K562 (cell line): ENCODE data around the gene KIAA0513. TPM values are rescaled to one million over a fixed set of nuclear protein-coding genes. Genes with fewer than 3 reads are reported as not detected.

Experiments
- CHAMP1 ChIP-seq: fragments of 450-650 bp; IDR thresholded peaks from 2 replicates; pipeline ENCODE4 v1.6.1; 2016; ENCODE audit warnings: mild to moderate bottlenecking
- ETS1 ChIP-seq: conservative IDR thresholded peaks from 2 replicates; pipeline ENCODE4 v1.6.1; 2011; ENCODE audit warnings: low read depth, mild to moderate bottlenecking, low read length; ENCODE audit not compliant: control insufficient read depth
- EZH2 ChIP-seq: IDR thresholded peaks from 2 replicates; pipeline ENCODE4 v1.6.1; 2012; ENCODE audit warnings: low read depth, mild to moderate bottlenecking, inconsistent platforms, low read length, borderline replicate concordance
- FOXJ2 ChIP-seq: fragments of 200-800 bp; sonication (Bioruptor generic); IDR thresholded peaks from 2 replicates; pipeline ENCODE4 v1.6.1; 2016; ENCODE audit warnings: missing genetic modification characterization, missing compliant biosample characterization
- FOXK1 ChIP-seq: sonication (generic); formaldehyde crosslinking; IDR thresholded peaks from 2 replicates; pipeline ENCODE4 v1.8.0; 2022; ENCODE audit warnings: missing genetic modification reagents, mild to moderate bottlenecking, borderline replicate concordance
- FOXK2 ChIP-seq, 2 experiments: fragments of 450-650 bp; IDR thresholded peaks in 1 of 2; conservative IDR thresholded peaks in 1 of 2; 2 replicates each; pipeline ENCODE4 v1.6.1; 2016; ENCODE audit warnings: low read depth in 2 of 2, mild to moderate bottlenecking in 1 of 2
- KDM1A ChIP-seq, 2 experiments: fragments of 450-650 bp; IDR thresholded peaks; 2 replicates each; pipeline ENCODE4 v1.6.1; 2016; ENCODE audit warnings: mild to moderate bottlenecking in 2 of 2
- L3MBTL2 ChIP-seq: fragments of 450-650 bp; IDR thresholded peaks from 2 replicates; pipeline ENCODE4 v1.6.1; 2016; ENCODE audit warnings: mild to moderate bottlenecking, moderate library complexity
- LARP7 ChIP-seq: fragments of 450-650 bp; IDR thresholded peaks from 2 replicates; pipeline ENCODE4 v1.6.1; 2016
- POLR2AphosphoS5 ChIP-seq: IDR thresholded peaks from 2 replicates; pipeline ENCODE4 v1.6.1; 2011; ENCODE audit warnings: mild to moderate bottlenecking, low read depth, low read length, moderate library complexity; ENCODE audit not compliant: control insufficient read depth, insufficient read depth
- POLR2G ChIP-seq: fragments of 200-400 bp; formaldehyde crosslinking; IDR thresholded peaks from 2 replicates; pipeline ENCODE4 v1.6.1; 2017; ENCODE audit warnings: low read depth, mild to moderate bottlenecking, antibody characterized with exemption, low read length, moderate library complexity
- RBBP5 ChIP-seq: fragments of 200-600 bp; sonication (generic); IDR thresholded peaks from 2 replicates; pipeline ENCODE4 v1.6.1; 2012; ENCODE audit warnings: borderline replicate concordance, mild to moderate bottlenecking, low read length, control low read depth, inconsistent platforms; ENCODE audit not compliant: insufficient read depth, poor library complexity, severe bottlenecking
- THRB ChIP-seq: fragments of 450-650 bp; formaldehyde crosslinking; conservative IDR thresholded peaks from 2 replicates; pipeline ENCODE4 v1.4.0; 2022; ENCODE audit warnings: mild to moderate bottlenecking, missing genetic modification characterization
- VEZF1 ChIP-seq: fragments of 200-800 bp; sonication (Bioruptor generic); IDR thresholded peaks from 2 replicates; pipeline ENCODE4 v1.6.1; 2017; ENCODE audit warnings: missing genetic modification characterization, missing compliant biosample characterization
- ZBTB7A ChIP-seq: IDR thresholded peaks from 2 replicates; pipeline ENCODE4 v1.6.1; 2011; ENCODE audit warnings: low read depth, mild to moderate bottlenecking, low read length, moderate library complexity, borderline replicate concordance; ENCODE audit not compliant: control insufficient read depth
- ZNF592 ChIP-seq: fragments of 450-650 bp; IDR thresholded peaks from 2 replicates; pipeline ENCODE4 v1.6.1; 2017; ENCODE audit warnings: antibody characterized with exemption, mild to moderate bottlenecking
- ZNF766 ChIP-seq: fragments of 200-800 bp; sonication (Bioruptor generic); conservative IDR thresholded peaks from 2 replicates; pipeline ENCODE4 v1.6.1; 2016; ENCODE audit warnings: missing genetic modification characterization, missing compliant biosample characterization
- polyA plus RNA-seq, 8 experiments: library from polyadenylated mRNA; depleted of rRNA in 4 of 8; stranded (reverse) in 5 of 8; unstranded in 3 of 8; fragments of >200 nt; fragmentation: Nextera tagmentation in 2 of 8; fragmentation: Illumina TruSeq in 1 of 8; extraction: Ambion mirVana in 2 of 8; extraction: Trizol in 1 of 8; gene quantifications; 2 replicates each; pipeline versions ENCODE4 v1.2.1 to v1.2.3, GENCODE V29; 2011 to 2014; ENCODE audit warnings: inconsistent platforms in 1 of 8, missing spikeins in 1 of 8
- total RNA-seq, 7 experiments: library from RNA; depleted of rRNA in 6 of 7; stranded (reverse); fragments of >200 nt in 6 of 7; fragmentation: Illumina TruSeq in 2 of 7; extraction: Trizol in 2 of 7; gene quantifications; 2 replicates each; pipeline versions ENCODE4 v1.2.1 to v1.2.3, GENCODE V29; 2011 to 2021; ENCODE audit warnings: low replicate concordance in 1 of 7

The KIAA0513 gene
- total and polyA plus RNA-seq, 9 of the 15 experiments (the other 6 are each of a cell fraction or from before 2014, with no cell fraction given) = 0.18 to 13.7 (median 10.2) TPM

- no peak for TF ChIP-seq RBBP5
- no peak for TF ChIP-seq POLR2AphosphoS5
- TF ChIP-seq EZH2 = no peak
- TF ChIP-seq POLR2G = no peak
- no peak for TF ChIP-seq FOXJ2 (tag)
- TF ChIP-seq ZNF766 (CRISPR knock-in tag) = no peak
- TF ChIP-seq ETS1 = no peak
- no peak for TF ChIP-seq LARP7
- TF ChIP-seq FOXK1 (CRISPR knock-in tag) = no peak
- TF ChIP-seq VEZF1 (CRISPR knock-in tag) = no peak
- no peak for TF ChIP-seq THRB (CRISPR knock-in tag)
- no peak for TF ChIP-seq ZNF592
- no peak for TF ChIP-seq CHAMP1
- TF ChIP-seq KDM1A (IDR thresholded peaks at IDR 0.05) = 0 out of 4 replicates have a peak, but pooled peaks of 1 of the 2 experiments have one; percentile 7
- TF ChIP-seq FOXK2 (conservative IDR thresholded peaks at IDR 0.05 in 1 of 2, IDR thresholded peaks at IDR 0.05 in 1 of 2; ENCODE audit: low read depth in 2 of 2) = no peak
- TF ChIP-seq L3MBTL2 = no peak
- TF ChIP-seq ZBTB7A = no peak
Measured at GRCh38 chr16:85017633-85018032, 10.0 kb upstream of the KIAA0513 start (continued).
